ENCODE measurements around the gene NKD1. TPM values are rescaled to one million over a fixed set of nuclear protein-coding genes. Genes with fewer than 3 reads are reported as not detected.
A peak's percentile ranks its signal among the peaks of the same experiment; 100 is the strongest.

NKD1 gene
- total and polyA plus RNA-seq, 2 of the 8 experiments (the other 6 are each of a cell fraction or from before 2014, with no cell fraction given), result 0.70 to 4.5 TPM

- no peak overlapping the region for H3K4ac ChIP-seq (replicated peaks; ENCODE audit: insufficient read length, low read depth, low read length)
- H2BK12ac ChIP-seq (ENCODE audit: low read depth, low read length), result no peak overlapping the region
- H4K91ac ChIP-seq (replicated peaks; ENCODE audit: insufficient read length, low read length), result no peak overlapping the region
- H2BK20ac ChIP-seq (ENCODE audit: low read length), result no peak overlapping the region
- ChIA-PET POLR2A (ENCODE audit: partially characterized antibody) (interaction anchor here (1.2 kb wide), 1 partner anchor 13 kb away, joined by 3 read pairs; no protein-coding TSS in a partner anchor), CTCF (ENCODE audit: partially characterized antibody) (interaction anchor here (0.6 to 21.1 kb wide), 18 partner anchors 8 to 352 kb away, joined by 3 to 279 read pairs (median 4); no protein-coding TSS in a partner anchor)
- H2BK5ac ChIP-seq (ENCODE audit: low read depth, low read length), result peak overlapping the region; percentile 55; the same call in 1 of the 2 replicates
- H2AFZ ChIP-seq (ENCODE audit: low read length), result no peak overlapping the region
- no peak overlapping the region for H3K14ac ChIP-seq (ENCODE audit: insufficient read length)
- H2AK5ac ChIP-seq (ENCODE audit: low read depth, low read length), result no peak overlapping the region
- H3K4me1 ChIP-seq (replicated peaks in 1 of 4; ENCODE audit: control insufficient read depth in 3 of 4, insufficient read depth in 4 of 4, low read length in 3 of 4), result no peaks in the 10 kb centered on the region
- no peak overlapping the region for H3K18ac ChIP-seq (ENCODE audit: extremely low read depth, low read length)
- no peak overlapping the region for H3K4me2 ChIP-seq (ENCODE audit: insufficient read depth in 1 of 2, low read depth in 2 of 2, low read length in 2 of 2)
- H3K4me3 ChIP-seq (ENCODE audit: extremely low read depth in 1 of 4, insufficient read depth in 2 of 4, low read depth in 3 of 4, low read length in 4 of 4), result no peak overlapping the region
- FAIRE-seq (no peak), DNase-seq (ENCODE audit: low read depth in 1 of 2, low spot score in 2 of 2) (no peak)
- no peak overlapping the region for H2BK120ac ChIP-seq (replicated peaks; ENCODE audit: low read depth, low read length)
- no peak overlapping the region for H3K27ac ChIP-seq (ENCODE audit: low read depth, low read length)
- no peaks in the 10 kb centered on the region for H4K20me1 ChIP-seq (replicated peaks in 1 of 2; ENCODE audit: control insufficient read depth in 1 of 2, insufficient read depth in 2 of 2, low read length in 2 of 2)
- H3K9me3 ChIP-seq (ENCODE audit: insufficient read depth in 2 of 2, low read depth in 1 of 2, low read length in 1 of 2), result peaks cover 0 to 4% of the 10 kb centered on the region in 2 experiments; a peak in 1 of 4 replicates
- H3K9ac ChIP-seq (replicated peaks in 1 of 4; ENCODE audit: extremely low read depth in 1 of 4, low read depth in 3 of 4, low read length in 3 of 4), result no peak overlapping the region
- H2BK15ac ChIP-seq (ENCODE audit: low read length), result no peak overlapping the region
- no peaks in the 10 kb centered on the region for H3K27me3 ChIP-seq (replicated peaks in 1 of 4; ENCODE audit: control insufficient read depth in 3 of 4, extremely low read depth in 1 of 4, insufficient read depth in 3 of 4, low read length in 3 of 4)
- no peaks in the 10 kb centered on the region for H3K79me2 ChIP-seq (ENCODE audit: control insufficient read depth in 1 of 2, insufficient read depth in 2 of 2, low read length in 2 of 2)
- no peaks in the 10 kb centered on the region for H3K79me1 ChIP-seq (ENCODE audit: low read depth, low read length)
- 79% methylated on average over 3 of the region's 3 CpGs; no CpG with 5 or more reads in 1 of the 2 experiments for WGBS, 2 experiments (ENCODE audit: extremely low coverage in 1 of 2, insufficient coverage in 1 of 2, insufficient read length in 1 of 2, insufficient replicate concordance in 2 of 2, low coverage in 1 of 2, low lambda C conversion rate in 2 of 2, missing lambda C conversion rate in 1 of 2)
- H3K23me2 ChIP-seq (ENCODE audit: low read depth, low read length), result no peaks in the 10 kb centered on the region
- H3K36me3 ChIP-seq (ENCODE audit: control insufficient read depth in 2 of 4, insufficient read depth in 4 of 4, low read length in 3 of 4), result no peaks in the 10 kb centered on the region
- no peak overlapping the region for H4K5ac ChIP-seq (ENCODE audit: insufficient read length, low read depth, low read length)
- H3K56ac ChIP-seq (replicated peaks; ENCODE audit: insufficient read length, low read depth, low read length), result no peak overlapping the region
- H4K8ac ChIP-seq (ENCODE audit: extremely low read depth, insufficient read depth, low read length), result peak overlapping the region; percentile 0; the same call in 1 of the 2 replicates
- H3K23ac ChIP-seq (ENCODE audit: insufficient read length), result no peak overlapping the region
- TF ChIP-seq, protein P1, sequence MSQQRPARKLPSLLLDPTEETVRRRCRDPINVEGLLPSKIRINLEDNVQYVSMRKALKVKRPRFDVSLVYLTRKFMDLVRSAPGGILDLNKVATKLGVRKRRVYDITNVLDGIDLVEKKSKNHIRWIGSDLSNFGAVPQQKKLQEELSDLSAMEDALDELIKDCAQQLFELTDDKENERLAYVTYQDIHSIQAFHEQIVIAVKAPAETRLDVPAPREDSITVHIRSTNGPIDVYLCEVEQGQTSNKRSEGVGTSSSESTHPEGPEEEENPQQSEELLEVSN (IDR thresholded peaks at IDR 0.05), result no peak
- TF ChIP-seq POLR2AphosphoS5 (IDR thresholded peaks at IDR 0.05; ENCODE audit: low read depth, low read length) (no peak), CBX5 (IDR thresholded peaks at IDR 0.05; ENCODE audit: low read depth, low read length) (no peak), HDAC6 (IDR thresholded peaks at IDR 0.05; ENCODE audit: low read depth, low read length) (no peak), TAF7 (optimal IDR thresholded peaks at IDR 0.05; ENCODE audit: borderline replicate concordance, low read depth, low read length) (no peak), GTF2F1 (IDR thresholded peaks at IDR 0.05; ENCODE audit: borderline replicate concordance, low read depth, low read length) (no peak), KDM1A (IDR thresholded peaks at IDR 0.05; ENCODE audit: borderline replicate concordance, low read length) (no peak), HDAC2 (IDR thresholded peaks at IDR 0.05; ENCODE audit: borderline replicate concordance in 1 of 2, low read depth in 2 of 2, low read length in 2 of 2) (no peak), EP300 (IDR thresholded peaks at IDR 0.05; ENCODE audit: borderline replicate concordance in 1 of 2, low read depth in 2 of 2, low read length in 2 of 2) (no peak), SP2 (IDR thresholded peaks at IDR 0.05; ENCODE audit: low read length) (no peak)
Measured at GRCh38 chr16:50678531-50678930, 130.3 kb downstream of the NKD1 start.

All from H1 (cell line).